22Rv1 (cell line): Measurements from ENCODE around the gene HPSE2.

Source experiments
- ZFX ChIP-seq: fragments of 450-650 bp; IDR thresholded peaks from 2 replicates; pipeline ENCODE4 v1.6.1; 2017; ENCODE audit warnings: antibody characterized with exemption, borderline replicate concordance
- TF ChIP-seq, protein P1 (sequence below): fragments of 450-650 bp; IDR thresholded peaks from 2 replicates; pipeline ENCODE4 v1.5.1; 2017; ENCODE audit warnings: mild to moderate bottlenecking

DNA sequence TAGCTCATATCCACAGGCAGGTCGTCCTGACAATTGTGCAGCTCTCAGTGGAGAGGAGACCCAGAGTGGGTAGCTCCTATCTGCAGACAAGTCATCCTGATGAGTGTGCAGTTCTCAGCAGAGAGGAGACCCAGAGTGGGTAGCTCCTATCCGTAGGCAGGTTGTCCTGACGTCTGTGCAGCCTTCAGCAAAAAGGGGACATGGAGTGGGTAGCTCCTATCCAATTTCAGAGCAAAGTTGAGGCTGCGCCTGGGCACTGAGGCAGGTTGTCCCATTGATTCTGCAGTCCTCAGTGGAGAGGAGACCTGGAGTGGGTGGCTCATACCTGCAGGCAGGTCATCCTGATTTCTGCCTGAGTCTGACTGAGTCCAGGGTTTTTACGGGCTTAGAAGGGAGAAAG lies 111.8 kb downstream of the HPSE2 start:
- TF ChIP-seq, protein P1, sequence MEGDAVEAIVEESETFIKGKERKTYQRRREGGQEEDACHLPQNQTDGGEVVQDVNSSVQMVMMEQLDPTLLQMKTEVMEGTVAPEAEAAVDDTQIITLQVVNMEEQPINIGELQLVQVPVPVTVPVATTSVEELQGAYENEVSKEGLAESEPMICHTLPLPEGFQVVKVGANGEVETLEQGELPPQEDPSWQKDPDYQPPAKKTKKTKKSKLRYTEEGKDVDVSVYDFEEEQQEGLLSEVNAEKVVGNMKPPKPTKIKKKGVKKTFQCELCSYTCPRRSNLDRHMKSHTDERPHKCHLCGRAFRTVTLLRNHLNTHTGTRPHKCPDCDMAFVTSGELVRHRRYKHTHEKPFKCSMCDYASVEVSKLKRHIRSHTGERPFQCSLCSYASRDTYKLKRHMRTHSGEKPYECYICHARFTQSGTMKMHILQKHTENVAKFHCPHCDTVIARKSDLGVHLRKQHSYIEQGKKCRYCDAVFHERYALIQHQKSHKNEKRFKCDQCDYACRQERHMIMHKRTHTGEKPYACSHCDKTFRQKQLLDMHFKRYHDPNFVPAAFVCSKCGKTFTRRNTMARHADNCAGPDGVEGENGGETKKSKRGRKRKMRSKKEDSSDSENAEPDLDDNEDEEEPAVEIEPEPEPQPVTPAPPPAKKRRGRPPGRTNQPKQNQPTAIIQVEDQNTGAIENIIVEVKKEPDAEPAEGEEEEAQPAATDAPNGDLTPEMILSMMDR, result no peak
- no peak for TF ChIP-seq ZFX
